GM12872 (cell line): Measurements from ENCODE around the gene MICAL2.

ENCODE experiments used
- TF ChIP-seq, protein P1 (sequence below): IDR thresholded peaks from 3 replicates; pipeline ENCODE4 v1.5.1; 2011; ENCODE audit warnings: low read depth, mild to moderate bottlenecking, low read length, moderate library complexity; ENCODE audit not compliant: insufficient read depth

MICAL2 gene

GRCh38 chr11:12235080-12235479, 124.7 kb downstream of the MICAL2 start:
- TF ChIP-seq, protein P1, sequence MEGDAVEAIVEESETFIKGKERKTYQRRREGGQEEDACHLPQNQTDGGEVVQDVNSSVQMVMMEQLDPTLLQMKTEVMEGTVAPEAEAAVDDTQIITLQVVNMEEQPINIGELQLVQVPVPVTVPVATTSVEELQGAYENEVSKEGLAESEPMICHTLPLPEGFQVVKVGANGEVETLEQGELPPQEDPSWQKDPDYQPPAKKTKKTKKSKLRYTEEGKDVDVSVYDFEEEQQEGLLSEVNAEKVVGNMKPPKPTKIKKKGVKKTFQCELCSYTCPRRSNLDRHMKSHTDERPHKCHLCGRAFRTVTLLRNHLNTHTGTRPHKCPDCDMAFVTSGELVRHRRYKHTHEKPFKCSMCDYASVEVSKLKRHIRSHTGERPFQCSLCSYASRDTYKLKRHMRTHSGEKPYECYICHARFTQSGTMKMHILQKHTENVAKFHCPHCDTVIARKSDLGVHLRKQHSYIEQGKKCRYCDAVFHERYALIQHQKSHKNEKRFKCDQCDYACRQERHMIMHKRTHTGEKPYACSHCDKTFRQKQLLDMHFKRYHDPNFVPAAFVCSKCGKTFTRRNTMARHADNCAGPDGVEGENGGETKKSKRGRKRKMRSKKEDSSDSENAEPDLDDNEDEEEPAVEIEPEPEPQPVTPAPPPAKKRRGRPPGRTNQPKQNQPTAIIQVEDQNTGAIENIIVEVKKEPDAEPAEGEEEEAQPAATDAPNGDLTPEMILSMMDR, result no peak

GRCh38 chr11:12235553-12235946, 125.2 kb downstream of the MICAL2 start:
- TF ChIP-seq, protein P1, result 0 out of 3 replicates have a peak, but pooled peaks have one; percentile 17

DNA sequence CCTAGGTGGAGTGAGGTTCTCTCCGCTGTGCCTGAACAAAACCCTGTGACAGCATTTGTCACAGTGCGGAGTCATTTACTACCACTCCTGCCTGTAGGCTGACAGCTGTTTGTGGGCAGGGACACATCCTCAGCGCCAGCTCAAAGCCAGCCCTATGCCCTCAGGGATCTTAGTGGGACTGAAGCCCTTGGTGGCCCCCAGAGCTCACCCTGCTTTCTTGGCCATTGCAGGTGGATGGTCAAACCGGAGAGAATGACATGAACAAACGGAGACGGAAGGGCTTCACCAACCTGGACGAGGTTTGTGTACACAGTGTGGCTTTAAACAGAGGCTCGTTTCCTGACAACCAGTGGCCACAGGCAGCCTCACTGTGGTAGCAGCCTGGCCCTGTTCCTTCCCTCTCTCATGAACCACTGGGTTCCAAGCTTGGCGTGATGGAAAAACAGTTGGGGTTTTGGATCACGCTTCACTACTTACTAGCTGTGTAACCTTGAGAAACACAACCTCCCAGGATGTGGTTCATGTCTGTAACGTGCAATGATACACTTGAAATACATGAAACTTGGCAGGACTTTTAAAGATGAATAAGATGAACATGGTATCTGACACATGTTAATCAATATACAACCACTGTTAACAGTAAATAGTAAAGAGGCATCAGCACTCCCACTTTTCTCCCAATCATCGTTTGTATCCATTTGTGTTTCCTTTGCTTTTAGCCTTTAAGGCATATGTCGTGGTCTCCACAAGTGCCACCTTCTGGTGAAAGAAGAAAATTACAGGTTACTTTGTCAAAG, 125.8 kb downstream of the MICAL2 start:
- TF ChIP-seq, protein P1, result peak; percentile 65

- TF ChIP-seq, protein P1, result no peak
Observed at GRCh38 chr11:12236744-12237101, 126.3 kb downstream of the MICAL2 start.

- TF ChIP-seq, protein P1, result no peak
Observed at GRCh38 chr11:12237381-12237784, 127.0 kb downstream of the MICAL2 start.

DNA sequence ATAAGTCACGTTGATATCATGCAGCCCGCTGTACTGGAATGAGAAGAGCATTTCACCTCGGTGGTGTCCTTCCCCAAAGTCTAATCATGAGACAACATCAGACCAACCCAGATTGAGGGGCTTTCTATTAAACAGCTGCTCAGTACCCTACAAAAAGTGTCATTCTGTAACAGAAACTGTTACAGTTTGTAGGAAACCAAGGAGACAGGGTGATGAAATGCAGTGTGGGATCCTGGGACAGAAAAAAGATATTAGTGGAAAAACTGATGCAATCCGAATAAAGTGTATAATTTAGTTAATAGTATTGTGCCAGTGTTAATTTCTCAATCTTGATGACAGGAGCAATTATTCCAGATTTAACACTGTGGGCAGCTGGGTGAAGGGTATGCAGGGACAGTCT, 128.0 kb downstream of the MICAL2 start:
- TF ChIP-seq, protein P1, result no peak

GRCh38 chr11:12239396-12239795, 129.0 kb downstream of the MICAL2 start:
- TF ChIP-seq, protein P1, result no peak
